ENCODE data around the gene SYDE2.
"Not testable (repeated sequence)": the region's sequence is repeated elsewhere in the genome, so short reads cannot be mapped to it uniquely, and the experiment has no call there.

SYDE2 gene

GRCh38 chr1:85200463-85201339, at the start of gene SYDE2:
TSS of gene SYDE2 (minus strand) at chr1:85201016. CDS start at chr1:85200996, 20 bp downstream.
- H3K27ac ChIP-seq (ENCODE audit: low read depth, low read length): peak within 1 kb of the TSS; percentile 25; the same call in 1 of the 2 replicates
- no peaks in the 10 kb centered on the region for H3K27me3 ChIP-seq (ENCODE audit: insufficient read depth, low read length)
- H3K79me2 ChIP-seq (ENCODE audit: control insufficient read depth, insufficient read depth, low read length, unreplicated experiment): peaks cover 10% of the 10 kb centered on the region
- H3K36me3 ChIP-seq (ENCODE audit: insufficient read depth, low read length): no peaks in the 10 kb centered on the region
- H3K4me1 ChIP-seq (ENCODE audit: control insufficient read depth, insufficient read depth, low read length, unreplicated experiment): peaks cover 40% of the 10 kb centered on the region
- H3K4me3 ChIP-seq (ENCODE audit: low read depth, low read length): peak within 1 kb of the TSS; percentile 95
- H2AFZ ChIP-seq (ENCODE audit: low read length, unreplicated experiment): peak within 1 kb of the TSS; percentile 86

GRCh38 chr1:85249042-85249441, 48.2 kb upstream of the SYDE2 start:
- H3K4me3 ChIP-seq (ENCODE audit: low read depth, low read length); H3K79me2 ChIP-seq (ENCODE audit: control insufficient read depth, insufficient read depth, low read length, unreplicated experiment); H3K27ac ChIP-seq (ENCODE audit: low read depth, low read length); H2AFZ ChIP-seq (ENCODE audit: low read length, unreplicated experiment); H3K27me3 ChIP-seq (ENCODE audit: insufficient read depth, low read length): not testable (repeated sequence)
- Histone ChIP-seq H3K36me3 (ENCODE audit: insufficient read depth, low read length) (peaks cover 25% of the 10 kb centered on the region; the same call in 1 of the 2 replicates), H3K4me1 (ENCODE audit: control insufficient read depth, insufficient read depth, low read length, unreplicated experiment) (peaks cover 22% of the 10 kb centered on the region)

- no peaks in the 10 kb centered on the region for H3K79me2 ChIP-seq (ENCODE audit: control insufficient read depth, insufficient read depth, low read length, unreplicated experiment)
- H3K36me3 ChIP-seq (ENCODE audit: insufficient read depth, low read length): peaks cover 7% of the 10 kb centered on the region; the same call in 1 of the 2 replicates
- H2AFZ ChIP-seq (ENCODE audit: low read length, unreplicated experiment): no peak overlapping the region
- H3K27ac ChIP-seq (ENCODE audit: low read depth, low read length): no peak overlapping the region
- no peaks in the 10 kb centered on the region for H3K27me3 ChIP-seq (ENCODE audit: insufficient read depth, low read length)
- peaks cover 31% of the 10 kb centered on the region for H3K4me1 ChIP-seq (ENCODE audit: control insufficient read depth, insufficient read depth, low read length, unreplicated experiment)
- H3K4me3 ChIP-seq (ENCODE audit: low read depth, low read length): no peak overlapping the region
Measured at GRCh38 chr1:85245891-85246290, 45.1 kb upstream of the SYDE2 start.

- Histone ChIP-seq H3K27me3 (ENCODE audit: insufficient read depth, low read length) (no peaks in the 10 kb centered on the region), H3K4me3 (ENCODE audit: low read depth, low read length) (no peak overlapping the region), H2AFZ (ENCODE audit: low read length, unreplicated experiment) (no peak overlapping the region), H3K36me3 (ENCODE audit: insufficient read depth, low read length) (peaks cover 3% of the 10 kb centered on the region; the same call in 1 of the 2 replicates), H3K27ac (ENCODE audit: low read depth, low read length) (0 out of 2 replicates have a peak overlapping the region, but pooled peaks have one; percentile 25), H3K79me2 (ENCODE audit: control insufficient read depth, insufficient read depth, low read length, unreplicated experiment) (no peaks in the 10 kb centered on the region), H3K4me1 (ENCODE audit: control insufficient read depth, insufficient read depth, low read length, unreplicated experiment) (peaks cover 35% of the 10 kb centered on the region)
Measured at GRCh38 chr1:85245456-85245855, 44.6 kb upstream of the SYDE2 start.

GRCh38 chr1:85244271-85245061, 43.6 kb upstream of the SYDE2 start:
- peak overlapping the region; percentile 44 for H2AFZ ChIP-seq (ENCODE audit: low read length, unreplicated experiment)
- no peaks in the 10 kb centered on the region for H3K27me3 ChIP-seq (ENCODE audit: insufficient read depth, low read length)
- H3K4me1 ChIP-seq (ENCODE audit: control insufficient read depth, insufficient read depth, low read length, unreplicated experiment): peaks cover 36% of the 10 kb centered on the region
- H3K4me3 ChIP-seq (ENCODE audit: low read depth, low read length): no peak overlapping the region
- no peaks in the 10 kb centered on the region for H3K36me3 ChIP-seq (ENCODE audit: insufficient read depth, low read length)
- no peaks in the 10 kb centered on the region for H3K79me2 ChIP-seq (ENCODE audit: control insufficient read depth, insufficient read depth, low read length, unreplicated experiment)
- H3K27ac ChIP-seq (ENCODE audit: low read depth, low read length): peak overlapping the region; percentile 25

GRCh38 chr1:85243372-85243771, 42.6 kb upstream of the SYDE2 start:
- no peaks in the 10 kb centered on the region for H3K36me3 ChIP-seq (ENCODE audit: insufficient read depth, low read length)
- peak overlapping the region; percentile 44 for H2AFZ ChIP-seq (ENCODE audit: low read length, unreplicated experiment)
- H3K27me3 ChIP-seq (ENCODE audit: insufficient read depth, low read length): no peaks in the 10 kb centered on the region
- no peak overlapping the region for H3K27ac ChIP-seq (ENCODE audit: low read depth, low read length)
- no peaks in the 10 kb centered on the region for H3K79me2 ChIP-seq (ENCODE audit: control insufficient read depth, insufficient read depth, low read length, unreplicated experiment)
- H3K4me3 ChIP-seq (ENCODE audit: low read depth, low read length): no peak overlapping the region
- peaks cover 36% of the 10 kb centered on the region for H3K4me1 ChIP-seq (ENCODE audit: control insufficient read depth, insufficient read depth, low read length, unreplicated experiment)

- H3K27ac ChIP-seq (ENCODE audit: low read depth, low read length): no peak overlapping the region
- no peaks in the 10 kb centered on the region for H3K27me3 ChIP-seq (ENCODE audit: insufficient read depth, low read length)
- no peaks in the 10 kb centered on the region for H3K36me3 ChIP-seq (ENCODE audit: insufficient read depth, low read length)
- peaks cover 33% of the 10 kb centered on the region for H3K4me1 ChIP-seq (ENCODE audit: control insufficient read depth, insufficient read depth, low read length, unreplicated experiment)
- no peak overlapping the region for H3K4me3 ChIP-seq (ENCODE audit: low read depth, low read length)
- H3K79me2 ChIP-seq (ENCODE audit: control insufficient read depth, insufficient read depth, low read length, unreplicated experiment): no peaks in the 10 kb centered on the region
- H2AFZ ChIP-seq (ENCODE audit: low read length, unreplicated experiment): peak overlapping the region; percentile 68
Measured at GRCh38 chr1:85240643-85241042, 39.8 kb upstream of the SYDE2 start.

- H3K79me2 ChIP-seq (ENCODE audit: control insufficient read depth, insufficient read depth, low read length, unreplicated experiment): no peaks in the 10 kb centered on the region
Measured at GRCh38 chr1:85240174-85240601, 39.4 kb upstream of the SYDE2 start.

GRCh38 chr1:85237613-85238012, 36.8 kb upstream of the SYDE2 start:
- Histone ChIP-seq H3K36me3 (ENCODE audit: insufficient read depth, low read length) (no peaks in the 10 kb centered on the region), H3K27me3 (ENCODE audit: insufficient read depth, low read length) (no peaks in the 10 kb centered on the region), H3K27ac (ENCODE audit: low read depth, low read length) (no peak overlapping the region), H3K4me3 (ENCODE audit: low read depth, low read length) (no peak overlapping the region), H3K4me1 (ENCODE audit: control insufficient read depth, insufficient read depth, low read length, unreplicated experiment) (peaks cover 9% of the 10 kb centered on the region), H2AFZ (ENCODE audit: low read length, unreplicated experiment) (no peak overlapping the region), H3K79me2 (ENCODE audit: control insufficient read depth, insufficient read depth, low read length, unreplicated experiment) (no peaks in the 10 kb centered on the region)

More at GRCh38 chr1:85240174-85240601, 39.4 kb upstream of the SYDE2 start:
- H3K27ac ChIP-seq (ENCODE audit: low read depth, low read length): no peak overlapping the region
- peaks cover 28% of the 10 kb centered on the region for H3K4me1 ChIP-seq (ENCODE audit: control insufficient read depth, insufficient read depth, low read length, unreplicated experiment)
- peak overlapping the region; percentile 6 for H2AFZ ChIP-seq (ENCODE audit: low read length, unreplicated experiment)
- no peaks in the 10 kb centered on the region for H3K36me3 ChIP-seq (ENCODE audit: insufficient read depth, low read length)
- no peak overlapping the region for H3K4me3 ChIP-seq (ENCODE audit: low read depth, low read length)
- H3K27me3 ChIP-seq (ENCODE audit: insufficient read depth, low read length): no peaks in the 10 kb centered on the region

GRCh38 chr1:85230305-85230977, 29.6 kb upstream of the SYDE2 start:
- no peak overlapping the region for H3K4me3 ChIP-seq (ENCODE audit: low read depth, low read length)
- no peak overlapping the region for H3K27ac ChIP-seq (ENCODE audit: low read depth, low read length)
- H3K4me1 ChIP-seq (ENCODE audit: control insufficient read depth, insufficient read depth, low read length, unreplicated experiment): no peaks in the 10 kb centered on the region
- H3K79me2 ChIP-seq (ENCODE audit: control insufficient read depth, insufficient read depth, low read length, unreplicated experiment): no peaks in the 10 kb centered on the region
- H3K27me3 ChIP-seq (ENCODE audit: insufficient read depth, low read length): no peaks in the 10 kb centered on the region
- no peaks in the 10 kb centered on the region for H3K36me3 ChIP-seq (ENCODE audit: insufficient read depth, low read length)
- no peak overlapping the region for H2AFZ ChIP-seq (ENCODE audit: low read length, unreplicated experiment)

Measured in ACC112 (cell line).